GM10266 (cell line): ENCODE results near the gene PRDX2.
"Not testable (repeated sequence)": the region's sequence is repeated elsewhere in the genome, so short reads cannot be mapped to it uniquely, and the experiment has no call there.

Experiments used
- DNase-seq: peaks from one replicate; pipeline ENCODE4 v3.0.0; 2012; ENCODE audit errors: extremely low spot score
- CTCF ChIP-seq: IDR thresholded peaks from 2 replicates; pipeline ENCODE4 v1.5.1; 2012; ENCODE audit warnings: mild to moderate bottlenecking, low read depth; ENCODE audit not compliant: control insufficient read depth, insufficient read depth; ENCODE audit errors: missing control alignments

The PRDX2 gene

DNA sequence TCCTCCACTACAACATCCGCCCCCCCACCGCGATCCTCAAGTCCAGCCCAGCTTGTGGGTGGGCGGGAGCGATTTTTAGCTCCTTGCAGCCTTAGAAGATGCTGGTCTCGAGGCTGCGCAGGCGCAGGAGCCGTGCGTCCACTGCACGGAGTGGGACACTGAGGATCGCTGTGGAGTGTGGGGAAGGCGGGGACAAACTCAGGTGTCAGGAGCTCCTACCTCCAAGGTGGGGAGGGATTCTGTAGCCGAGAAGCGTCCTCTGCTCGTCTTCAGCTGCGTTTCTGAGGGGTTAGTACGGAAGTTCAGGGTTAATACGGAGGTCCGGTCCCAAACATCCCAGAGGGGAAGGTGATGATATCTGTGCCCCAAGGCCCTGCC lies 33.0 kb upstream of the PRDX2 start, which contains the start of gene RTBDN:
RTBDN (minus strand) TSS at position 14 of the 378 bp plus-strand sequence. CDS start 4,600 bp downstream, outside the sequence.
- no peak for DNase-seq
- TF ChIP-seq CTCF = no peak

GRCh38 chr19:12833738-12834565 lies 32.4 kb upstream of the PRDX2 start:
- no peak for TF ChIP-seq CTCF
- DNase-seq = peak; percentile 78

DNA sequence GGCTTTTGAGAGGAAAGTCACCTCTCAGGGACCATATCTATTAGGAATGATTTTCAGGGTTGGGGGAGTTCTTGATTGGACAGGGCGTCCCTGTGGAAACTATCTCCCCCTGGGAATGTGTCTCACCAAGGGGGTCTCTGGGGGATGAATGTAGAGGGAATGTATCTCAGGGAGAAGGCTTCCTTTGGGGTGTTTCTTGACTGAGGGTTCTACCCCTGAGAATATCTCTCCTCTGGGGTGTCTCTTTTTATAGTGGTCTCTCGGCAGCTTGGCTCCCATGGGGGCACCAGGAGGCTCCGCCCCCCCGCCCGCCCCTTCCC lies 31.8 kb upstream of the PRDX2 start:
- no peak for DNase-seq
- TF ChIP-seq CTCF = no peak

DNA sequence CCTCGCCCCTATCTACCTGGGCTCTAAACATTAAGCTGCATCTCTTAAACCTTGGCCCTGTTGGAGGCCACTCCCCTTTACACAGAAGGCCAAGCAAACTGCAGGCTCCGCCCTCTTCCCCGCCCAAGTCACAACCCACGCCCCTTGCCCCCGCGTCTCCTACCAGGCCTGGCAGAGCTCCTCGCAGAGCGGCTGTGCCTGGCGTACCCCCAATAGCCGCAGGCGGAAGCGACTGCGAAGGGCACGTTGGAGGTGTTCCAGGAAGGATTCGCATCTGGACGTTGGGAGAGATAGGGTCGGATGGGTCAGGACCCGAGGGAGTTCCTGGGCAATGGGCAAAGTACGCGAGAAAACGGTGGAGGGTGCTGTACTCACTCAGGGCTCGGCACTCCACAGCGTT lies 26.9 kb upstream of the PRDX2 start:
- DNase-seq = no peak
- TF ChIP-seq CTCF = no peak

GRCh38 chr19:12825254-12826131 lies 23.9 kb upstream of the PRDX2 start:
- peak; percentile 41 for TF ChIP-seq CTCF
- no peak for DNase-seq

- TF ChIP-seq CTCF = no peak
- no peak for DNase-seq
Measured at GRCh38 chr19:12821761-12822160, 20.2 kb upstream of the PRDX2 start.

GRCh38 chr19:12817810-12818209 lies 16.2 kb upstream of the PRDX2 start:
- DNase-seq = not testable (repeated sequence)

GRCh38 chr19:12817188-12817587 lies 15.6 kb upstream of the PRDX2 start:
- not testable (repeated sequence) for DNase-seq
